ENCODE data around the gene GCNT4. TPM values are rescaled to one million over a fixed set of nuclear protein-coding genes. Genes with fewer than 3 reads are reported as not detected.
"Not testable (repeated sequence)": the region's sequence is repeated elsewhere in the genome, so short reads cannot be mapped to it uniquely, and the experiment has no call there.

Gene GCNT4
- not detected for polyA plus RNA-seq (ENCODE audit: low read depth in 6 of 6)

- Mint-ChIP-seq H3K27ac (peak within 1 kb of the TSS in 1 of 6 donors; percentile 14), H3K36me3 (peaks cover 0 to 8% of the 10 kb centered on the region in 2 donors), H3K9me3 (no peaks in the 10 kb centered on the region), H3K27me3 (peaks cover 65 to 77% (median 66%) of the 10 kb centered on the region in 3 donors), H3K4me3 (peak within 1 kb of the TSS; percentile 56 to 89 (median 75)), H3K4me1 (peaks cover 0 to 18% (median 7%) of the 10 kb centered on the region in 3 donors)
- peak in 1 of 2 donors; percentile 20 for ATAC-seq (ENCODE audit: low read depth in 2 of 2)
- no peak for DNase-seq
Observed at GRCh38 chr5:75052192-75053053, at the start of gene GCNT4. Gene GCNT4 (minus strand): TSS chr5:75052558. CDS start chr5:75030037, 22,521 bp downstream.

GRCh38 chr5:75095956-75096355 is 43.6 kb upstream of the GCNT4 start:
- not testable (repeated sequence) for H3K27ac Mint-ChIP-seq

GRCh38 chr5:75091597-75091996 is 39.2 kb upstream of the GCNT4 start:
- H3K36me3 Mint-ChIP-seq, result no peaks in the 10 kb centered on the region
- peaks cover 4 to 18% (median 12%) of the 10 kb centered on the region in 3 donors for H3K27me3 Mint-ChIP-seq
- DNase-seq, result no peak

More at GRCh38 chr5:75095956-75096355, 43.6 kb upstream of the GCNT4 start:
- not testable (repeated sequence) for H3K36me3 Mint-ChIP-seq; H3K27me3 Mint-ChIP-seq; H3K4me3 Mint-ChIP-seq; H3K4me1 Mint-ChIP-seq; DNase-seq; ATAC-seq (ENCODE audit: low read depth in 2 of 2)
- H3K9me3 Mint-ChIP-seq, result peaks cover 0 to 19% (median 7%) of the 10 kb centered on the region in 7 donors

GRCh38 chr5:75089662-75090061 is 37.3 kb upstream of the GCNT4 start:
- Mint-ChIP-seq H3K4me3 (no peak overlapping the region), H3K36me3 (no peaks in the 10 kb centered on the region), H3K4me1 (no peaks in the 10 kb centered on the region), H3K27ac (no peak overlapping the region), H3K27me3 (peaks cover 4 to 18% (median 12%) of the 10 kb centered on the region in 3 donors), H3K9me3 (peaks cover 0 to 3% (median 0%) of the 10 kb centered on the region in 7 donors)
- no peak for DNase-seq
- ATAC-seq (ENCODE audit: low read depth in 2 of 2), result no peak

More at GRCh38 chr5:75091597-75091996, 39.2 kb upstream of the GCNT4 start:
- H3K4me3 Mint-ChIP-seq, result no peak overlapping the region
- no peaks in the 10 kb centered on the region for H3K9me3 Mint-ChIP-seq
- no peaks in the 10 kb centered on the region for H3K4me1 Mint-ChIP-seq
- no peak overlapping the region for H3K27ac Mint-ChIP-seq
- ATAC-seq (ENCODE audit: low read depth in 2 of 2), result no peak

GRCh38 chr5:75089137-75089536 is 36.8 kb upstream of the GCNT4 start:
- ATAC-seq (ENCODE audit: low read depth in 2 of 2) (no peak), DNase-seq (no peak)
- Mint-ChIP-seq H3K9me3 (peaks cover 0 to 3% (median 0%) of the 10 kb centered on the region in 7 donors), H3K4me3 (no peak overlapping the region), H3K36me3 (no peaks in the 10 kb centered on the region), H3K27ac (no peak overlapping the region), H3K4me1 (no peaks in the 10 kb centered on the region), H3K27me3 (peaks cover 4 to 18% (median 12%) of the 10 kb centered on the region in 3 donors)

- no peak for ATAC-seq (ENCODE audit: low read depth in 2 of 2)
- H3K27me3 Mint-ChIP-seq, result peaks cover 4 to 18% (median 12%) of the 10 kb centered on the region in 3 donors
- H3K9me3 Mint-ChIP-seq, result peaks cover 0 to 4% (median 0%) of the 10 kb centered on the region in 7 donors
- no peaks in the 10 kb centered on the region for H3K36me3 Mint-ChIP-seq
- no peak overlapping the region for H3K27ac Mint-ChIP-seq
- no peaks in the 10 kb centered on the region for H3K4me1 Mint-ChIP-seq
- DNase-seq, result no peak
- H3K4me3 Mint-ChIP-seq, result no peak overlapping the region
Observed at GRCh38 chr5:75088648-75089047, 36.3 kb upstream of the GCNT4 start.

GRCh38 chr5:75081510-75081909 is 29.2 kb upstream of the GCNT4 start:
- peaks cover 0 to 5% (median 0%) of the 10 kb centered on the region in 7 donors for H3K9me3 Mint-ChIP-seq
- H3K36me3 Mint-ChIP-seq, result no peaks in the 10 kb centered on the region
- H3K27ac Mint-ChIP-seq, result no peak overlapping the region
- peaks cover 0 to 5% (median 0%) of the 10 kb centered on the region in 3 donors for H3K27me3 Mint-ChIP-seq
- DNase-seq (no peak), ATAC-seq (ENCODE audit: low read depth in 2 of 2) (no peak)
- H3K4me1 Mint-ChIP-seq, result no peaks in the 10 kb centered on the region
- H3K4me3 Mint-ChIP-seq, result no peak overlapping the region

- Mint-ChIP-seq H3K4me3 (peak overlapping the region in 1 of 8 donors; percentile 3), H3K27me3 (peaks cover 0 to 19% (median 0%) of the 10 kb centered on the region in 3 donors)
- H3K36me3 Mint-ChIP-seq; H3K27ac Mint-ChIP-seq; ATAC-seq (ENCODE audit: low read depth in 2 of 2); H3K9me3 Mint-ChIP-seq; DNase-seq; H3K4me1 Mint-ChIP-seq: not testable (repeated sequence)
Observed at GRCh38 chr5:75079346-75079745, 27.0 kb upstream of the GCNT4 start.

- Mint-ChIP-seq H3K27ac (no peak overlapping the region), H3K4me1 (no peaks in the 10 kb centered on the region), H3K36me3 (no peaks in the 10 kb centered on the region), H3K27me3 (peaks cover 0 to 24% (median 0%) of the 10 kb centered on the region in 3 donors), H3K9me3 (no peaks in the 10 kb centered on the region), H3K4me3 (no peak overlapping the region)
- DNase-seq (no peak), ATAC-seq (ENCODE audit: low read depth in 2 of 2) (no peak)
Observed at GRCh38 chr5:75078027-75078426, 25.7 kb upstream of the GCNT4 start.

GRCh38 chr5:75072061-75072460 is 19.7 kb upstream of the GCNT4 start:
- H3K27ac Mint-ChIP-seq, result no peak overlapping the region
- ATAC-seq (ENCODE audit: low read depth in 2 of 2) (no peak), DNase-seq (no peak)
- H3K9me3 Mint-ChIP-seq, result peaks cover 0 to 11% (median 5%) of the 10 kb centered on the region in 7 donors
- no peaks in the 10 kb centered on the region for H3K36me3 Mint-ChIP-seq
- peaks cover 1 to 23% (median 2%) of the 10 kb centered on the region in 3 donors for H3K27me3 Mint-ChIP-seq
- no peaks in the 10 kb centered on the region for H3K4me1 Mint-ChIP-seq
- no peak overlapping the region for H3K4me3 Mint-ChIP-seq

- Mint-ChIP-seq H3K4me1 (no peaks in the 10 kb centered on the region), H3K4me3 (no peak overlapping the region), H3K27me3 (peaks cover 7 to 20% (median 10%) of the 10 kb centered on the region in 3 donors), H3K9me3 (peaks cover 0 to 11% (median 5%) of the 10 kb centered on the region in 7 donors), H3K27ac (no peak overlapping the region), H3K36me3 (no peaks in the 10 kb centered on the region)
- ATAC-seq (ENCODE audit: low read depth in 2 of 2) (no peak), DNase-seq (no peak)
Observed at GRCh38 chr5:75071100-75071499, 18.7 kb upstream of the GCNT4 start.

GRCh38 chr5:75067434-75067833 is 15.1 kb upstream of the GCNT4 start:
- no peak for ATAC-seq (ENCODE audit: low read depth in 2 of 2)
- Mint-ChIP-seq H3K4me3 (no peak overlapping the region), H3K27me3 (peaks cover 7 to 10% (median 8%) of the 10 kb centered on the region in 3 donors), H3K9me3 (peaks cover 0 to 11% (median 5%) of the 10 kb centered on the region in 7 donors), H3K36me3 (no peaks in the 10 kb centered on the region), H3K4me1 (no peaks in the 10 kb centered on the region), H3K27ac (no peak overlapping the region)
- no peak for DNase-seq

- Mint-ChIP-seq H3K36me3 (no peaks in the 10 kb centered on the region), H3K9me3 (no peaks in the 10 kb centered on the region), H3K4me1 (no peaks in the 10 kb centered on the region), H3K27ac (no peak overlapping the region), H3K27me3 (peaks cover 11 to 22% (median 17%) of the 10 kb centered on the region in 3 donors), H3K4me3 (no peak overlapping the region)
- ATAC-seq (ENCODE audit: low read depth in 2 of 2), result no peak
- DNase-seq, result no peak
Observed at GRCh38 chr5:75062925-75063531, 10.7 kb upstream of the GCNT4 start.

Data from naive B cell (primary cell).